ENCODE results near the gene PARP8.

PARP8 gene

DNA sequence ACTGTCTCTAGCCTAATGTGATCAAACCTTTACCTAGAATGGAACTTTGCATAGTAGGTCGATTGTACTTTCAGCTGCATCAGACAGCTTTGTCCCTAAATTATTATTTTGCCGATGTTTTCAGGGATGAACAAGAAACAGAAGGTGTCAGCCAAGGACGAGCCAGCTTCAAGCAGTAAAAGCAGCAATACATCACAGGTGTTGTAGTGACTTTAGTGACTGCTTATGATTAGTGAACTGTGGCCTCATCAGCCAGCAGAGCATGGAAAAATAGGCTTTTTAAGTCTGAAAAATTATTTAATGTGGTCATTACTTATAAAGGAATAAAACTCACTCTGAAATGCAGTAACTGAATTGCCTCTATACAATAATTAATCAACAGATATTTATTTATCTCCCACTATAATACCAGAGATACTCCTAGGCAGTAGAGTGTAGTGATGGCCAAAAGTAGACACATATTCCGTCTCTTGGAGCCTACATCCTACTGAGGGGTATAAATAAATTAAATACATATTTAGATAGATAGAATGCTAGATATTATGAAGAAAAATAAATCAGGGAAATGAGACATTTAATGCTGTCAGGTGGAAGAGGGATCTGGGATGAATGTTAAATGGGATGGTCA lies 166.3 kb downstream of the PARP8 start:
- in situ Hi-C loops (cut with MboI; ENCODE audit: low sequenced_read_pairs), result no loop called here

GRCh38 chr5:50836356-50836755 lies 169.9 kb downstream of the PARP8 start:
- in situ Hi-C loops (cut with MboI; ENCODE audit: low sequenced_read_pairs), result no loop called here

DNA sequence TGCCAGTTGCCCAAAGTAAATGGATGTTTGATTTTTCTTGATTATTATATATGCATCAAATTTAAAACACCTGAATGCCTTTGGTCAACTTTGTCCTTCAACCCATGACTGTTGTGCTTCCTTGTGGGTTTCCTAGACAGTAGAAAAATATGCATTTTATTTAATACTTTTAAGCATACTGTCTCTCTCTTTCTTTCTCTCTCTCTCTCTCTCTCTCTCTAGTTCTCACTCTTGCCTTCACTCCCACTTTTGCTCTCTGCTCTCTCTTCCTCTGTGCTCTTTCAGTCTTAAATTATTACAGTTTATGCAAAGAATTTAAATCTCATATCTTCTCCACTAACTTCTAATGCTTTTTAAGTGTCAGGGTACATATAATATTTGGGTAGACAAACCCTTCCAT lies 173.0 kb downstream of the PARP8 start:
- in situ Hi-C loops (cut with MboI; ENCODE audit: low sequenced_read_pairs), result no loop called here

- in situ Hi-C loops (cut with MboI; ENCODE audit: low sequenced_read_pairs), result no loop called here
Observed at GRCh38 chr5:50843091-50843490, 176.7 kb downstream of the PARP8 start.

DNA sequence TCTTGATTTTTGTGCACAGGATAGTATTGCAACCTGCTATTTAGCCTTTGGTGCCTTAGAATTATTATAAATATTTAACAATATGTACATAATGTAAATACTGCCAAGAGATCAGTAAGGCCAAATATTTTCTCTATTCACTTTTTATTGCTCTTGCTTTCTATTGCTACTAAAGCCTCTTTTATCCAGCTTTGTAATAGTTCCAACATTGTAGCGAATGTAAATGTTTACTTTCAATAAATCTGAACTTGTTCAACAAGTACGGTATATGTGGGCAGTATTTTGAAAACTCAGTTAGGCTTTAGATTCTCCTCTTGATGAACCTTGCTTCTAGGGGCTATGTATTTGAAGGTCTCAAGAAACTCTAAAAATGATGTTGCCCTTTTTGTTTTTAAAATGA lies 179.8 kb downstream of the PARP8 start:
- in situ Hi-C loops (cut with MboI; ENCODE audit: low sequenced_read_pairs), result no loop called here

DNA sequence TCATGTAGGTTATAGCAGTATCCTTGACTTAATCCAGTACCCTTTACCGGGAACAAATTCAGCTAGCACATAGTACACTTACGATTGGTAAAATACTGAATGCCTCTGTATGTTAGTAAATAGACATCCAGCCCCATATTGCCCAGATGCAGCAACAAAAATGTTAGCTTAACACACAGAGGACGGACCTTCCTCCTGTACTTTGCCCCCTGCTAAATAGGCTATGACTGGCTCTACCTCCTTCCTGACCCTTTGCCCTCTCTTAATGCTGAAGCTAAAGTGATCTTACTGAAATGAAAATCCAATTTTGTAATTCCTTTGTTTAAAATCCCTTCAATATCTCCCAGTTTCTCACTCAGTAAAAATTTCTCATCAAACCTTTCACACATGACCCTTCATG lies 183.1 kb downstream of the PARP8 start:
- in situ Hi-C loops (cut with MboI; ENCODE audit: low sequenced_read_pairs), result no loop called here

GRCh38 chr5:50853151-50853550 lies 186.7 kb downstream of the PARP8 start:
- in situ Hi-C loops (cut with MboI; ENCODE audit: low sequenced_read_pairs), result no loop called here

DNA sequence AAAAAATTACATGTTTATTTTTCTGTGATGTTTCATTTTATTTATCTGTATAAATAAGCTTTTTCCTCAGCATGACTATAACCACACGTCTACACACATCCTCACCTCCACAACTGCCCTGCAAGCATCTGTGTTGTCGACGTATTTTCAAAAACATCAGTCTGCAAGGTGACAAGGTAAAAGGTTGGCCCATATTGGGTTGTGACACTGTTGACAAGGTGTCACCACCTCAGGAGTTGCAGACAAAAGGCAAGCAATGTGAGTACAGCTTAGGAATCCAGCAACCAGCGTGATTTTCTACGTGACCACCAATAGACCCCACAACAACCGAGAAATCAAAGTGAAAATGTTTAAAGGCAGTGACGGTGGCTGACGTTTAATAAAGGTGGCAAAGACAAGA lies 187.6 kb downstream of the PARP8 start:
- in situ Hi-C loops (cut with MboI; ENCODE audit: low sequenced_read_pairs), result no loop called here

DNA sequence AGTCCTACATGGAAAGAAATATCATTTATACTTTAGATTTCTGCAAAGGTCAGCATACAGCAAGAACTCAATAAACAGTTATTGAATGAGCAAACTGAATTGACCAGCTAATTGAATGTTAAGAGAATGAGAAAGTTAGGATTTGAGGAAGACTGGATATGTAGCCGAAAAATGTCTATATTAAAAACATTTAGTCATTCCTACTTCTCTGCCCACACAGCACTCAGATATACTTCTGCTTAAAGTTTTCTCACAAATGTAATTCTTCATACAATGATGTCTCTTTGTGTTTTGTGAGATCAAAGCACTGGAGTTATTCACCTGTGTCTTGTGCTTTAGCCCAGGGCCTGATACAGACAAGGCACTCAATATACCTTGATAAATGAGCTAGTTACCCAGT lies 188.6 kb downstream of the PARP8 start:
- in situ Hi-C loops (cut with MboI; ENCODE audit: low sequenced_read_pairs), result no loop called here

DNA sequence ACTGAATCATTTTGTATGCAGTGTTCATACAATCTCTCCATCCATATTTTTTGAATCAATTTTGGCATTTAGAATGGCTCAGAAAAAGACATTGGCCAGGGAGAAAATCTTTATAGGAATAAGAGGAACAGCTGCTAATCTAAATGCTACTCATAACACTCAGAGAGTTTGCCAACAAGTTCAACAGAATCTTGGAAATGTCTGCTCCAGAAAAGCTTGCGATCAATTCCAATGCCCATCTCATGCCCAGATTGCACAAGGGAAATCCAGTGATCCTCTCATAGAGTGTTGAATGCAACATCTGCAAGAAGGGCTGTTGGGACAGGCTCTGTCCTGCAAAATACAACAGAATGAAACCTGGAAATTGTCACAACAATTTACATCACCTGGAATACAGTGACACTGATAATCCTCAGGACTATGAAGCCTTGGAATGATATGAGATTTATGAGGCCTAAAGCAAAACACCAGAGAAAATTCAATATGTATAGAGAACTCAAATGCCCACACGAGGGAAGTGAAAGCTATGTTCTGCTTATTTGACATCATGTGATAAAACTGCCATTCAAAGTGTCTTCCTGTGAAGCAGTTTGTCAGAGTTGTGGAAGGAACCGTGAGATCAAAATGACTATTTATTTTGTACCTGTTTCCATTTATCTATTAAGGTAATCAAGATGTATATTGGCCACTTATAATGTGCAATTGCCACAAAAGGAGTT lies 190.1 kb downstream of the PARP8 start:
- in situ Hi-C loops (cut with MboI; ENCODE audit: low sequenced_read_pairs), result no loop called here

DNA sequence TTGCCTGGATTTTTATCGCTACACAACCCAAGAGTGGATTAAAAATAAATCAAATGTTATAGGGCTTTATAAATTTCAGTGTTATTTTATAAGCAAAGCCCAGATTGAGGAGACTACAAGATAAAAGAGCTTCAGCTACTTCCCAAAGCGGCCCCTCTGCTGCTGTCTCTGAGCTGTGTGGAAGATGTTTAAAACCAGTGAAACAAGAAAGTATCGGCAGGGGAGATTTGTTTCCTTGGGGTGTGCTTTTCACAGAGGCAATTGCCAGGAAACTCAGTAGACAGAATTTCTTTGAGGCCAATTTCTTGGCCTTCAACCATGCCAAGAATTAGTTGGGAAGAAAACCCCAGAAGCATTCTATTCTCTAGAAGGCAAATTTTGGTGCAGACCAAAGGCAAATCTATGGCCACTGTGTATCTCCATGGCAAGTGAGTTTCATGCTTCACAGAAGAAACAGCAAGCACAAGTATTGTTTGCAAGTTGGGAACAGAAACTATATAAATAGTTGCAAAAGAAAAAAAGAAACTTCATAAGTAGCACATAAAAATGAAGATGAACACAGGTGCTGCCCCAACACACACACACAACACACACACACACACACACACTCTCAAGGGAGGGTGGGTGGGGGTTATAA lies 197.2 kb downstream of the PARP8 start:
- in situ Hi-C loops (cut with MboI; ENCODE audit: low sequenced_read_pairs), result no loop called here

GRCh38 chr5:50864466-50864865 lies 198.0 kb downstream of the PARP8 start:
- in situ Hi-C loops (cut with MboI; ENCODE audit: low sequenced_read_pairs), result no loop called here

DNA sequence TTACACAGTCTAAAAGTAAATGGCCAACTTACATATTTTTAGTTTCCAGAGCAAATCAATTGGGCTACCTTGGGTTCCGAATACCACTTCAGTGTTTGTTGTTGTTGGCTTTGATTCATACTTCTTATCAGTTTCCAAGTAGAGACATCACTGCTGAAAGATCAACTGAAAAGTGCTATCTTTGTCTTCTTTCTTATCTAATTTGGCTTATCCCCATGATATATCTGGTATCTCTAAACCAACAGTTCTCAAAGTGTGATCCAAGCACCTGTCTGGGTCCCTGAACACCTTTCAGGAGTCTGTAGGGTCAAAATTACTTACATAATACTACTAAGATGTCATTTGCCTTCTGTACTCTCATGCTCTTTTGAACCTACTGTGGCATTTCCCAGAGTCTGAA lies 200.0 kb downstream of the PARP8 start:
- in situ Hi-C loops (cut with MboI; ENCODE audit: low sequenced_read_pairs), result no loop called here

DNA sequence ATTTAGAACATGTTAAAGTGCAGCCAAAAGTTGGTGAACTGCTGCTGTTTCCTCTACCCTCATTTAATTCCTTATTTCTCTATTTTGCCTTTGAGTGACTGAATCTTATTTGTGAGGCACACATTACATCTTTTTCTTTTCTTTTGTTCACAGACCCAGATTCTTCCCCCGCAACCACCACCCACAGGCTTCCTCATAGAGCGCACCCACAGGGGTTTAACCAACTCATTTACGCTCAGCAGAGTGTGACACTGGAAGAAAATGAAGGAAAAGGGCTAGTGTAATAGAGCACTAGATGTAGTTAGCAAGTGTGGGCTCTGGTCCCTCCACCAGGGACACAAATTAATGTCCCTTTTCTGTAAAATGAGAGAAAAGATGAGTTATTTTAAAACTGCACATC lies 200.7 kb downstream of the PARP8 start:
- in situ Hi-C loops (cut with MboI; ENCODE audit: low sequenced_read_pairs), result no loop called here

- in situ Hi-C loops (cut with MboI; ENCODE audit: low sequenced_read_pairs), result no loop called here
Observed at GRCh38 chr5:50873595-50874277, 207.3 kb downstream of the PARP8 start.

DNA sequence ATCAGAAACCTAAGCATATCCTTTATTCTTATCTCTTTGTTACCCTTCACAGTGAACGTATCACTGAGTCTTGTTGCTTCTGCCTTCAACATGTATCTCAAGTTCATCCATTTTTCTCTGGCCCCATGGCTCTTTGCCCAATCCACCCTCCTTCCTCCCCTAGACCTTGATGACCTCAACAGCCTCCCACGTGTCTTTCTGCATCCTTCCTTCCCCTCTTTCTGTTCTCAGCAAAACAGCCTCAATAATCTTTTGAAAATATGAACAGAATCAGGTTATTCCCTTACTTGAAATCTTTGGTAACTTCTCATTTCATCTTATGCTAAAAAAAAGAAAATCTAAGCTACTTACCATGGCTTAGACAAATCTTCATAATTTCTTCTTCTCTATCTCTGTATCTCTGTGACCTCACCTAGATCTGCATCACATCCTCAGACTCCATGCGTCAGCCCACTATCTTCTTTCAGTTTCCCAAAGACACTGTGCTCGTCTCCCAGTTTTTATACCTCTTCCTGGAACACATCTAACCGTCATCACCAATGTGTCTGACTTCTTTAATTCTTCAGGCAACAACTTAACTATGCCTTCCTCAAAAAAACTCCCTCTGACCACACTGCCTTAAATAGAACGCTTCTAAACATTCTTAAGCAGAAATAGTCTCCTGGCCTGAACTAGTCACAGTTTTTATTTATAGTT lies 208.0 kb downstream of the PARP8 start:
- in situ Hi-C loops (cut with MboI; ENCODE audit: low sequenced_read_pairs), result no loop called here

DNA sequence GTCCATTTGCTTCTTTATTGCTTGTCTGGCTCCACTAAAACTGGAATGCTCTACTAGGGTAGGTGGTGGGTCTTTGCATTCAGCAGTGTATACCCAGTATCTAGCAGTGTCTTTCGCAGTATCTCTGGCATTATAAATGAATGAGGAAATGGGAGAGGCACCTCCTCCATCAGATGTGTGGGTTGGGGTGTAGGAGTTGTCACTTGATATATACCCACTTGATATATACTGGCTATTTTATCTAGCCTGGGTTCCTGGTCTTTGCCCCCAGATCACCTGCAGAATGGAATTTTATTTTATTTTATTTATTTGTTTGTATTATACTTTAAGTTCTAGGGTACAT lies 208.5 kb downstream of the PARP8 start:
- in situ Hi-C loops (cut with MboI; ENCODE audit: low sequenced_read_pairs), result no loop called here

GRCh38 chr5:50878470-50878869 lies 212.0 kb downstream of the PARP8 start:
- in situ Hi-C loops (cut with MboI; ENCODE audit: low sequenced_read_pairs), result no loop called here

GRCh38 chr5:50881407-50881806 lies 215.0 kb downstream of the PARP8 start:
- in situ Hi-C loops (cut with MboI; ENCODE audit: low sequenced_read_pairs), result no loop called here

DNA sequence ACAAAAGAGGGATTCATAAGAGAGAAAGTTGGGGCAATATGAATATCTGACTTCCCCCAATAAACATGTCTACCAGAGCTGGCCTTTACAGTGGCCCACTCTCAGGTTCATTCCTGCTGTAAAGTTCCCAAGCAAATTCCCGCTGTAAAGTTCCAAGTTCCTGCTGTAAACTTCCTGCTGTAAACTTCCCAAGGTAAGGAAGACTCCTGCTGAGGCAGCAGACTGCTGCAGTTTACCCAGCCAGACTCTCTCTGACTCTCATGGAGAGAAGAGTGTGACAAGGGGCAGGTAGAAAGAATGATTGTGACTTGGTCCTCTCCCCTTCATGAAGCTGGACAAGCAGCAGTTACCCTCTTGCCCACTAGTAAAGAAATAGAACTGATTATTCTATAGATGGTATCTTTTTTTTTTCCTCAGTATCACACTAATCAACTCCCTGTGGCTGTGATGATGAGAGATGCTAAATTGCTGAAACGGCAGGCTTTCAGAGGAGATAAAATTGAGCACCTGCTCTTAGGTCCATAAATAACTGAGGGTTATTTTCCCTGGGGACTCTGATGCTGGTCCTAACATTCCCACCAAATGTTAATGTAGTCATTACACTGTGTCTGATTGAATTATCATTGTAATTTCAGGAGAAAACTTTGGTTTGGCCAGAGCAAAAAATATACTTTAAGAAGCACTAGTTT lies 220.4 kb downstream of the PARP8 start:
- in situ Hi-C loops (cut with MboI; ENCODE audit: low sequenced_read_pairs), result no loop called here
